OCI-LY7 (cell line): ENCODE data around the gene DOK4.

Experiments
- CTCF ChIP-seq: fragments of 200-600 bp; sonication (generic); conservative IDR thresholded peaks from 2 replicates; pipeline ENCODE4 v1.5.1; 2014; ENCODE audit warnings: mild to moderate bottlenecking, antibody characterized with exemption, low read length, moderate library complexity, mixed read lengths
- EZH2phosphoT487 ChIP-seq: fragments of 200-600 bp; sonication (generic); IDR thresholded peaks from 2 replicates; pipeline ENCODE4 v1.6.1; 2018; ENCODE audit warnings: low read depth, borderline replicate concordance, mild to moderate bottlenecking, mixed run types, antibody characterized with exemption, low read length, moderate library complexity, mixed read lengths

GRCh38 chr16:57464523-57464922, 21.8 kb downstream of the DOK4 start:
- TF ChIP-seq CTCF (no peak), EZH2phosphoT487 (no peak)
